ENCODE data around the gene ECI1.
A peak's percentile ranks its signal among the peaks of the same experiment; 100 is the strongest.
"Not testable (repeated sequence)": the region's sequence is repeated elsewhere in the genome, so short reads cannot be mapped to it uniquely, and the experiment has no call there.

The ECI1 gene

GRCh38 chr16:2278956-2279800 lies 27.8 kb upstream of the ECI1 start:
- no peak for DNase-seq

- DNase-seq, result no peak
Measured at GRCh38 chr16:2278272-2278608, 26.9 kb upstream of the ECI1 start.

- no peak for DNase-seq
Measured at GRCh38 chr16:2277466-2278271, 26.3 kb upstream of the ECI1 start.

- no peak for DNase-seq
Measured at GRCh38 chr16:2276368-2277195, 25.2 kb upstream of the ECI1 start.

- no peak for DNase-seq
Measured at GRCh38 chr16:2275476-2276367, 24.3 kb upstream of the ECI1 start.

- no peak for DNase-seq
Measured at GRCh38 chr16:2273931-2274330, 22.5 kb upstream of the ECI1 start.

- no peak for DNase-seq
Measured at GRCh38 chr16:2273484-2273883, 22.1 kb upstream of the ECI1 start.

- no peak for DNase-seq
Measured at GRCh38 chr16:2271848-2272461, 20.6 kb upstream of the ECI1 start.

- DNase-seq, result no peak
Measured at GRCh38 chr16:2270588-2271470, 19.4 kb upstream of the ECI1 start.

- DNase-seq, result no peak
Measured at GRCh38 chr16:2270070-2270462, 18.7 kb upstream of the ECI1 start.

GRCh38 chr16:2267913-2268666 lies 16.7 kb upstream of the ECI1 start, which contains the start of gene RNPS1:
Gene RNPS1, minus strand, starts transcription at chr16:2268126. Its CDS starts 3,483 bp downstream, at chr16:2264643.
- peak; percentile 97 for DNase-seq

- DNase-seq, result not testable (repeated sequence)
Measured at GRCh38 chr16:2267505-2267912, 16.1 kb upstream of the ECI1 start.

- peak; percentile 15 for DNase-seq
Measured at GRCh38 chr16:2266887-2267286, 15.5 kb upstream of the ECI1 start.

GRCh38 chr16:2263026-2263425 lies 11.6 kb upstream of the ECI1 start:
- not testable (repeated sequence) for DNase-seq

- no peak for DNase-seq
Measured at GRCh38 chr16:2260250-2260649, 8.9 kb upstream of the ECI1 start.

- DNase-seq, result not testable (repeated sequence)
Measured at GRCh38 chr16:2258530-2258929, 7.1 kb upstream of the ECI1 start.

- DNase-seq, result no peak
Measured at GRCh38 chr16:2257726-2258125, 6.3 kb upstream of the ECI1 start.

GRCh38 chr16:2256531-2257140 lies 5.2 kb upstream of the ECI1 start:
- no peak for DNase-seq

GRCh38 chr16:2253293-2253692 lies 1.9 kb upstream of the ECI1 start:
- DNase-seq, result no peak
